OCI-M2 (cell line): ENCODE measurements around the gene TRAF3IP3.

Source experiments
- DNase-seq: peaks from one replicate; lab custom pipeline; 2025; ENCODE audit not compliant: unreplicated experiment; lab: John Stamatoyannopoulos, UW

TRAF3IP3 gene

GRCh38 chr1:209737118-209737505 is 18.7 kb upstream of the TRAF3IP3 start:
- no peak for DNase-seq

DNA sequence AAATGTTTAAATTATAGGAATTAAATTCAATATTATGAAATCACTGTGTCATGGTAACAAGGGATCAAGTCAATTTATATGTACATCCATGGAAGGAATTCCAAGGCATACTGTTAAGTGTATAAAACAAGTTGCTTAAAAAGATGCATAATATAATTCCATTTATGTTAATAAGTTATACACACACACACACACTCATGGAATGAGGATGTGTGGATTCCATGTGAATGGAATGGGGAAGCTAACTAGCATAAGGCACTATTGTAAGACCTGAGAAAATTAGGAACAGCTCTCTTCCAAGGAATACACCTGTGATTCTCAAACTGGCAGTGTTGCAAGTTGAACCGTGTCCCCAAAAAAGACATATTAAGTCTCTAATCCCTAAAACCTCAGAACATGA is 17.6 kb upstream of the TRAF3IP3 start:
- no peak for DNase-seq

- DNase-seq = no peak
These were observed 14.7 kb upstream of the TRAF3IP3 start for GRCh38 chr1:209741193-209741592.

- no peak for DNase-seq
These were observed 14.0 kb upstream of the TRAF3IP3 start for GRCh38 chr1:209741889-209742288.

- DNase-seq = no peak
These were observed 13.3 kb upstream of the TRAF3IP3 start for GRCh38 chr1:209742409-209743144.

GRCh38 chr1:209743145-209743482 is 12.7 kb upstream of the TRAF3IP3 start:
- DNase-seq = no peak

DNA sequence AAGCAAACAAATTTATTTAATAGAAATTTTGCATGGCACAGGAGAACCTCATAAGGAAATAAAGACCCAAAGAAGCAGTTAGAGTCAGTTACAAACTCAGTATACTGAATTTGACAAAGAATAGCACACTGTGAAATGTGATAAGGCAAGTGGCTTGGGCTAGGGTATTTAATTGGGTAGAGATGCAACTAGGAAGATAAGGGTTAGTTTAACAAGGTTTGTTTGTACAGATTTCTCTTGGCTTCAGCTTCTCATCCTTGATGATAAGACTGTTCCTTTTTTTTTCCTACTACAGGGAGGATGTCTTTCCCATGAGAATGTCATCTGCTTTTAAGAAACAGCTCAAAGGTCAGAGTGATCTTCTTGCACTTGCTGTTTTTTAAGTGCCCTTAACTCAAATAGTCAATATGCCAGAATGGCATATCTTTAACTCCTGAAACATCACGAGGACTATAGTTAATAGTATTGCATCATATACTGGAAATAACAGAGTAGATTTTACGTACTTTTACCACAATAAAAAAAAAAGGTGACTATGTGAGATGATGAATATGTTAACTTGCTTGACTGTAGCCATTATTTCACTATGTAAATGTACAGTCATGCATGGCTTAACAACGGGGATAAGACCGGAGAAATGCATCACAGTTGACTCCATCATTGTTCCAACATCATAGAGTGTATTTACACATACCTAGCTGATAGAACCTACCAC is 9.2 kb upstream of the TRAF3IP3 start:
- DNase-seq = peak; percentile 51

DNA sequence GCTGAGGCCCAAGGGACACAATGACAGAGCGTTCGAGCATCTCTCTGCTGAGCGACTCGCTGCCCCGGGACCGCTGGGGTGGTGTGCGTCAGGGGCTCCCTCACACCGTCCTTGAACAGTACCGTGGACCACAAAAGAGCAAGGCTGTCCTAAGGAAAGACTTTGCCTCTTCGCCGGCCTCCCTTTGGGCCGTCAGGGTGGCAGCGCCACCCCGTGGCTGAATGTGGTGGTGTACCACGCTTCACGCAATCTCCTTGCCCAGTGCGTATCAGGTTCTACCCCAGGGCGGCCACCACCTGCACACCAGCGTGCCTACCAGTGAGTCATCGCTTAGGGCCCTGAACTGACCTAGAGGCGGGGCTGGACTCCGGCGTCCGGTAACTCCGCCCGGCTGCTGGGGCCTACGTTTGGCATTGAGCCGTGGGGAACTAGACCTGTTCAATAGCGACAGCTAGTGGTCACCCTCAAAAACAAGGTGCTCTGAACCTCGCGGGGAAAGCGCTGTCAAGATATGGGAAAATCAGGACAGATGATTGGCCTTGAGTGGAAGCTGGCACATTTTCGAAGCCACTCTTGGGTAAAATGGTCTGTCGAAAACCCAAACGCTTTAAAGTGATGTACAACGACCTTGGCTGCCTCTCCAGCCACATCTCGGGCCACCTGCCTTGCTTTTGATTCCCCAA is 8.1 kb upstream of the TRAF3IP3 start:
- DNase-seq = no peak

DNA sequence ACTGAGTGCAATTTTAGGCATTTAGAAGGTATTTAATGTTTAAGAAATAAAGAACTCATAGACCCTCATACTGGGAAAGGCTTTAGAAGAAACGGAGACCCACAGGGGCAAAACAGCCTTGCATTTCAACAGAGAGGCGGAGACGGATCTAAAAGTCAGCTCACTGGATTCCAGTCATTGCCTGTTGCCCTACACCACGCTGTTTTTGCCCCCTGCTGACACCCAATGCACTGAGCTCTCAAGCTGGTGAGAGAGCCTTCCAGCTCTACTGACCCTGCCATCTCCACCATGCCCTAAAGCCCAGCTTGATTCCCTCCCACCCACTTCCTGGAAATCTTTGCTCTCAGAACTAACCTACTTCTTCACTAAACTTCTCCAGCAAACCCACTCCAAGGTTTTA is 7.2 kb upstream of the TRAF3IP3 start:
- DNase-seq = no peak

- no peak for DNase-seq
These were observed 6.6 kb upstream of the TRAF3IP3 start for GRCh38 chr1:209749205-209749604.

DNA sequence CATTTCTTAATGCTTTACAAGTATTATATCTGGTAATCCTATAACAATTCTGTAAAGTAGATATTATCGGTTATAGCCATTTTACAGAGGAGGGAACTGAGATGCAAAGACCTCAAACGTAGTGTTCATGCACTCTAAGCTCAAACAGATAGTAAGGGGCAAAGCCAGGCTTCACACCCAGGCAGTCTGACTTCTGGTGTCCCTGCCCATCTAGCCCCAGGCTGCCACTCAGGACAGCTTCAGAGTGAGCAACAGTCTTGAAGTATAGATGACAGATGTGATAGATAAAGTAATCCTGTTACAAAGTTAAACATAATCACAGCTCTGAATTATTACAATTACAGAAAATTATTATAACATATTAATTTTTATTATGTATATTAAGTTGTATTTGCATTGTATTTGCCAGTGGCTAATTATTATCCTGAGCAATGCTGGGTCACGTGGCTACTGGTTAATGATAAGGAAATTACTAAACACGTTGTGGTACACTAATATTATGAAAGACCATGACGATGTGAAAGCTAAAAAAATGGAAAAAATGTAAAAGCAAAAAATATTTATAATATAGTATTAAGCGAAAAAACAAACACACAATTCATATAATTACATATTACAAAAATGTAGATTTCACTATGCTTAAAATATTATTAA is 6.1 kb upstream of the TRAF3IP3 start:
- no peak for DNase-seq

GRCh38 chr1:209751627-209752231 is 4.1 kb upstream of the TRAF3IP3 start:
- DNase-seq = no peak

- no peak for DNase-seq
These were observed 3.0 kb upstream of the TRAF3IP3 start for GRCh38 chr1:209752890-209753289.

- no peak for DNase-seq
These were observed 597 bp upstream of the TRAF3IP3 start for GRCh38 chr1:209755256-209755655.

DNA sequence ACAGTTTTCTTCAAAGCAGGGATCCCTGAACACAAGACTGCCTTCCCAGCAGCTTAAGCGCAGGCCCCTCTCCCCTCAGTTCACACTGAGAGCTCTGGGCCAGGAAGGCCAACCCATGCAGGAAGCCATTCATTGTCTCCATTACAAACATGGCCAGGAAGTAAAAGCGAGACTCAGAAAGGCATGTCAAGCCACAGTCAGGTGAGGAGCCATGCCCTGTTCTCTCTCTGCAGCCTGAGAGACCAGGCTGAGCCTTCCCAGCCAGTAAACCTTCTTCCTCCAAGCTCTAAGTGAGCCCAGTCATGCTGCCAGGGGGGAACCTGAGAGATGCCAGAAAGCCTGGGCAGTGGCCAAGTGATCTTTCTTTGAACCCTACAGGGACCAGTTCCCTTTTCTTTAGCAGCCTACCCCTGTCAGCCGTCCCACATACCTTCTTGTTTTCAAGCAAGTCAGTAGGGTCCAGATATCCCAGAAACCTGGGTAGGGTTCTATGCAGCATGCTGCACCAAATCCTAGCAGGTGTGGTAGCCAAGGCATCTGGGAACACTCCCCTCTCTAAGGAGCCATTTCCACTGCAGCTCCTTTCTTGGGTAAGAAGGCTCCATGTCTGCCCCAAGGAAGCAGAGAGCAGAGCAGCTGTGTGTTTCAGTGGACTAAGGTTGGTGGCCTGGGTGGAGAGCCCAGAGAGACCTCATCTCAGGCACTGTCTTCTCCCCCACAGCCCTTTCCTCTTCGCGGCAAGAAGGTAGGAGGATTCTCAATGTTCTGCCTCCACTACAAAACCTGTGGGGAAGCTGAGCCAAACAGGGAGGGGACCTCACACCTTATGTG is 977 bp downstream of the TRAF3IP3 start:
- DNase-seq = no peak

GRCh38 chr1:209758400-209758799 is 2.5 kb downstream of the TRAF3IP3 start:
- DNase-seq = no peak

GRCh38 chr1:209759829-209760359 is 4.0 kb downstream of the TRAF3IP3 start:
- DNase-seq = no peak

GRCh38 chr1:209761011-209761635 is 5.3 kb downstream of the TRAF3IP3 start:
- no peak for DNase-seq

DNA sequence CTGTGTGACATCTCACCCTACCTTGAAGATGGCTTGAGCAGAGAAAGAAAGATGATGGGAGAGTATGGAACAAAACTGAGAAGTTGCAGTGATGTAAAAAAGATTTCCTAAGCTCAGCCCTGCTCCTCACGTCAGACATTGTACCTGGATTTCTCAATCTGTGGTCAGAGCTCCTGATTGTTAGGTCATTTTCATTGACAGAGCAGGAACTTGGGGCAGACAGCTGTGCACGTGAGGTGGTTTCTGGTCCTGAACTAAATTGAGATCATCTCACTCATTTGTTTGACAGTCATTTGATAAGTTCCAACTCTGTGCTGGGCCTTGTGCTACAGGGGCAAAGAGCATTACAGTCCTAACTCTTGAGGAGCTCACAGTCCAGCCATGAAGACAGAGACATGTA is 10.2 kb downstream of the TRAF3IP3 start:
- DNase-seq = no peak

GRCh38 chr1:209767096-209767495 is 11.2 kb downstream of the TRAF3IP3 start:
- DNase-seq = no peak
